GM19023 (cell line): ENCODE results near the gene LMTK2.

Experiments
- ATAC-seq: cut with Tn5 transposase; IDR thresholded peaks from one replicate; pipeline ENCODE4 v1.9.1; 2021; ENCODE audit warnings: mild to moderate bottlenecking, moderate library complexity; ENCODE audit not compliant: unreplicated experiment

Gene LMTK2

GRCh38 chr7:98199131-98199530 lies 92.5 kb downstream of the LMTK2 start:
- no peak for ATAC-seq

- no peak for ATAC-seq
Measured at GRCh38 chr7:98200364-98200763, 93.7 kb downstream of the LMTK2 start.

GRCh38 chr7:98202367-98203195 lies 95.9 kb downstream of the LMTK2 start:
- ATAC-seq: peak; percentile 92

DNA sequence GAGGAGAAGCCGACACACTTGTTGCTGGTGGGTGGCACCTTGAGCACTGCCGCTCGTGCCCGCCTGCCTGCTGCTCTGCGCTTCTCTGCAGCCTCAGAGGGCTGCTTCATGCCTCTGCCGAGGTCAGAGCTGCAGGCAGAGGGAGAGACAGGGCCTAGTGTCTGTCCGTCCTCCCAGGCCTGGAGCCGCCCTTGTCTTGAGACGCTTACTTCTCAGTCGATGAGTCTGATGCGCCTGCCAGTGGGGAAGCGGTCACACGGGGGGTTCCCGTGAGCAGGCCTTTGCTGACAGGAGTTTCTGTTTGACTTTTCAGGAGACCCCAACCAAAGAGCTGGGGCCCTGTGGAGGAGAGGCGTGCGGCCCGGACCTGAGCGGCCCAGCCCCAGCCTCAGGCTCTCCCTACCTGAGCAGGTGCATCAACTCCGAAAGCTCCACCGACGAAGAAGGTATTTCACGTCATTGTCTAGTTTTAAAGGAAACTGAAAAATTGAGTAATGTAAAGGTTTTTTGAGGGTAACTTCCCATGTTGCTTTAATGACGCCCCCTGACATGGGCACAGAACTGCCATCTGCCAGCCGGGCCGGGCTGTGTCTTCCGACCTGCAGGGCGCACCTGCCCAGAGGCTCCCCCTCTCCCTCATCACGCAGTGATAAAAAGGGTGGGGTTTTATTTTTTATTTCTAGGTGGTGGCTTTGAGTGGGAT lies 96.8 kb downstream of the LMTK2 start:
- peak; percentile 44 for ATAC-seq

DNA sequence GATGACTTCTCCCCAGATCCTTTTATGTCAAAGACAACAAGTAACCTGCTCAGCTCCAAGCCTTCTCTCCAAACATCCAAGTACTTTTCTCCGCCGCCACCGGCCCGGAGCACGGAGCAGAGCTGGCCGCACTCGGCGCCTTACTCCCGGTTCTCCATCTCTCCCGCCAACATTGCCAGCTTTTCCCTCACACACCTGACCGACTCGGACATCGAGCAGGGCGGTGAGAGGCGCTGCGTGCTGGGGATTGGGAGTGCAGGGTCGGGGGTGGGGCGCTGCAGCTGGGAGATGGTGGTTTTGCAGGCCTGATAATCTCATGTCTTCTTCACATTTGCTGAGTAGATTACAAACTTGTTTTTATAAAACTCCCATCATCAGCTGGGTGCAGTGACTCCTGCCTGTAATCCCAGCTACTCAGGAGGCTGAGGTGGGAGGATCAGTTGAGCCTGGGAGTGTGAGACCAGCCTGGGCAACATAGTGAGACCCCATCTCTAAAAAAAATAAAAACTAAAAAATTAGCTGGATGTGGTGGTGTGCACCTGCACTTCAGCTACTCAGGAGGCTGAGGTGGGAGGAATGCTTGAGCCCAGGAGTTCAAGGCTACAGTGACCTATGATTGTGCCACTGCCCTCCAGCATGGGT lies 97.4 kb downstream of the LMTK2 start:
- ATAC-seq: no peak

DNA sequence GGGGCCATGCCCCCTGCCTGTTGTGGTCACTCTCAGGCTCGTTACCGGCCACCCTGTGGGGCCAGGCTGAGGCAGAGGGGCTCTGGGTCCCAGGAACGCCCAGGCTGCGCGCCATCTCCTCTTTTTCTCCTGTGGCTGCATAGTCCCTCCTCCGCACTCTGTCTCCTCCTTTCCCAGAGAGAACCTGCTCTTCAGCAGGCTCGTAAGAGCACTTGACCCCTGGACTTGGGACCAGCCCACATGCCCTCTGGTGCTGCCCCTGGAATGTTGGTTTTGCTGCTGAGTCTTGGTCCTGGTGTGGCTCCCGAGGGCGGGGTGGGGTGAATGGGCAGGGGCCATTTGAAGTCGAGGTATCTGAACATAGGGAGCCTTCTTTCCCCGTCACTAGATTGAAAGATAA lies 98.0 kb downstream of the LMTK2 start:
- no peak for ATAC-seq

DNA sequence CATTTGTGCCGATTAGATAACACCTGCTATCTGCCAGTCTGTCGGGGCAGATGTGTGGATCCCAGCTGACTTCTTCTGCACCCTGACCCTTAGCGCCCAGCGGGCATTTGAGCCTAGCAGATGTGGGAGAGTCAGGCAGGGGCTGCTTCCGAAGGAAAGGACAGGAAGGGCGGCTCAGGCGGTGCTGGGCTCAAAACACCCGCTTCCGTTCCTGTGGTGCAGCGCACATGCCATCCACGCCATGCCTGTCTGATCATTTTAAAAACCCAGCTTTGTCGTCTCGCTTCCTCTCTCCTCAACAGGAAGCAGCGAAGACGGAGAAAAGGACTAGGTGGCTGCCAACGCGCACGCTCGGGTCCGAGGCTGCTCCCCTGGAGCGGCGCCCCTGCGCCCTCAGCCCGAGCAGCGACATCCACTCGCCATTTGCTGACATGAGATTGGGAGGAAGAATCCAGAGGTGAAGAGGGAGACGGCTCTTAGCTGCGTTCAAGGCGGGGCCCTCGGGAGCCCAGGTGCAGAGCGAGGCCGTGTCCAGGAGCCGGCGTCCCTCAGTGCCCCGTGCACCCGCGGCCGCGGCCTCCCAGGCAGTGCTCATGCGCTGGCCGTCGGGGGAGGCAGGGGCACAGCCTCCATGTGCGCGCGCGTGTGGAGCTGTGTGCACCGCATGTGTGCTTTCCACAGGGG lies 98.6 kb downstream of the LMTK2 start:
- no peak for ATAC-seq

GRCh38 chr7:98206451-98207330 lies 100.0 kb downstream of the LMTK2 start:
- ATAC-seq: no peak

- ATAC-seq: no peak
Measured at GRCh38 chr7:98209166-98209920, 102.7 kb downstream of the LMTK2 start.

DNA sequence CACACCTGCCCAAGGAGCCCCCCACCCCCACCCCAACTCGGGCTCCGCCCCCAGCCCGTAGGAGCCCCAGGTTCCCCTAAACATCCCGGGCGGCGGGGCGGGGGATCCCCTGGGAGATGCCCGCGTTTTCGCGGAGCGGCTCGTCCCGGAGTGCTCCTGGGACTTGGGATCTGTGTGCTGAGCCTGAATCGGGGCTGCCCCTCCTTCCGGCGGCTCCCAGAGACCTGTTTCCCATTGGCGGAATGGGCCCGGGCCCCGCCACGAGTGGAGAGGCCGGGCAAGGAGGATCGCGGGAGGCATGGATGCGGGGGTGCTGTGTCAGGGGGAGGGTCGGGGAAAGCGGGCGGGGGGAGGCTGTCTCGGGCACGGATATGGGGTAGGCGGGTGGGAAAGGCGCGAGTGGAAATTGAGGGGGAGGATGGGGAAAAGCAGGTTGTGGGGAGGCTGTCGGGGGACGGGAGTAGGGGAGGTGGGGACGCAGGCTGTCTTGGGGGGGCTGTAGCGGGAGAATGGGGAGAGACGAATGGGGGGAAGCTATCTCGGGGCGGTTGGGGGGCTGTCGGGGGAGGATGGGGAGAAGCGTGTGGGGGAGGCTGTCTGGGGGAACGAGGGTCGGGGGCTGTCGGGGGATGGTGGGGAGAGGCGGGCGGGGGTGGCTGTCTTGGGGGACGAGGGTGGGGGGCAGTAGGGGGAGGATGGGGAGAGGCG lies 104.0 kb downstream of the LMTK2 start:
- no peak for ATAC-seq

- no peak for ATAC-seq
Measured at GRCh38 chr7:98211221-98211675, 104.6 kb downstream of the LMTK2 start, which contains the start of gene BHLHA15. Gene BHLHA15, plus strand, starts transcription at chr7:98211439. Its CDS starts 871 bp downstream, at chr7:98212310.

DNA sequence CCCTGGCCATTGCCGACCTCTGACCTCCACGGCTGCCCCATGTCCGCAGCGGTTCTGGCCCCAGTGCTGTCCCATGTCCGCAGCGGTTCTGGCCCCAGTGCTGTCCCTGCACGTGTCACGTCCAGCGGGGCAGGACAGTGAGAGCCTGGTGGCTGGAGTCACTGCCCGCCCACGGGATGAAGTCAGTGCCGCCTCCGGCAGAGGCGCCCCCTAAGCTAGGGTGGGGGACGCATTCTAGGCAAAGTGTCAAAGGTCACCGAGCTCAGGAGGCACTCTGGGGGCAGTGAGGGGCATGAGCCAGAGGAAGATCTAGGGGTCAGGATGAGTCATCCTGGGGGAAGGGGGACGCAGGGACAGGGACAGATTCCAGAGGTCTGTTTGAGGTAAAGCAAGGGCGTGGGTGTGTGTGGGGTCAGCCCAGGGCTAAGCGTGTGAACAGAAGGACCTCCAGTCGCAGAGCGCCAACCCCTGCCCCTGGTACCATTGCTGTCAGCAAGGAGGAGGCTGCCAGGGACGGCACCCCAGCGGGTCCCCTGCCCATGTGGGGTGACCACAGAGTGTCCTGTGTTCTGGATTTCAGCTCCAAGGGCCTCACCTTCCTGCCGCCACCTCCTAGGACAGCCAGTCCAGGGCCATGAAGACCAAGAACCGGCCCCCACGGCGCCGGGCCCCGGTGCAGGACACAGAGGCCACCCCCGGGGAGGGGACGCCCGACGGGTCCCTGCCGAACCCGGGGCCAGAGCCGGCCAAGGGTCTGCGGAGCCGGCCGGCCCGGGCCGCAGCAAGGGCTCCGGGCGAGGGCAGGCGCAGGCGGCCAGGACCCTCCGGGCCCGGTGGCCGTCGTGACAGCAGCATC lies 105.2 kb downstream of the LMTK2 start:
- ATAC-seq: no peak

DNA sequence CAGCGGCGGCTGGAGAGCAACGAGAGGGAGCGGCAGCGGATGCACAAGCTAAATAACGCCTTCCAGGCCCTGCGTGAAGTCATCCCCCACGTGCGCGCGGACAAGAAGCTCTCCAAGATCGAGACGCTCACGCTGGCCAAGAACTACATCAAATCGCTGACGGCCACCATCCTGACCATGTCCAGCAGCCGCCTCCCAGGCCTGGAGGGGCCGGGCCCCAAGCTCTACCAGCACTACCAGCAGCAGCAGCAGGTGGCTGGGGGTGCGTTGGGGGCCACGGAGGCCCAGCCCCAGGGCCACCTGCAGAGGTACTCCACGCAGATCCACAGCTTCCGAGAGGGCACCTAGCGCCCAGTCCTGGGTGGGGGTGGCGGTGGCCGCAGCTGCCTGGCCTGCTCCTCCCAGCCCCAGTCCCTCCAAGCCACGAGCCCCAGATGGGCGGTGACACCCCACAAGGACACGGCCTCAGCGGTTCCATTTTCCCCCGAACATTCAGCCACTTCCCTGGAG lies 105.9 kb downstream of the LMTK2 start:
- ATAC-seq: no peak

GRCh38 chr7:98213296-98213887 lies 106.7 kb downstream of the LMTK2 start:
- no peak for ATAC-seq

- no peak for ATAC-seq
Measured at GRCh38 chr7:98213888-98214810, 107.5 kb downstream of the LMTK2 start.

- ATAC-seq: no peak
Measured at GRCh38 chr7:98214811-98215321, 108.2 kb downstream of the LMTK2 start.
